Activated CD8-positive, alpha-beta T cell treated with anti-CD3 and anti-CD28 coated beads, Interleukin-2, amount 10 ng/mL, durations not matched to agents 7 days and 5 days (primary cell): ENCODE measurements around the gene RUNX3. TPM values are rescaled to one million over a fixed set of nuclear protein-coding genes. Genes with fewer than 3 reads are reported as not detected.
A peak's percentile ranks its signal among the peaks of the same experiment; 100 is the strongest.

ENCODE experiments used
- ATAC-seq: fragments of 150-1000 bp; cut with Tn5 transposase; one replicate; pipeline ENCODE4 v1.10.0; 2021; ENCODE audit warnings: moderate library complexity
- CTCF ChIA-PET: fragments of 350-600 bp; sonication (Branson Sonifier 250); formaldehyde crosslinking; loops from one replicate; lab custom pipeline; 2021; ENCODE audit warnings: antibody characterized with exemption; lab: Charles Lee
- POLR2A ChIA-PET: fragments of 350-600 bp; sonication (Branson Sonifier 250); formaldehyde crosslinking; loops from one replicate; lab custom pipeline; 2021; ENCODE audit warnings: antibody characterized with exemption; lab: Charles Lee
- DNase-seq: peaks from one replicate; pipeline ENCODE4 v3.0.0-alpha.2; 2020
- H3K27ac Mint-ChIP-seq: one replicate; pipeline ENCODE4 v1.8.0; 2021; ENCODE audit warnings: mild to moderate bottlenecking, mixed read lengths
- H3K27me3 Mint-ChIP-seq: one replicate; pipeline ENCODE4 v1.8.0; 2021; ENCODE audit warnings: low read depth, mixed read lengths
- H3K36me3 Mint-ChIP-seq: one replicate; pipeline ENCODE4 v1.8.0; 2021; ENCODE audit warnings: low read depth, mixed read lengths
- H3K4me1 Mint-ChIP-seq: one replicate; pipeline ENCODE4 v1.8.0; 2021; ENCODE audit warnings: low read depth, mixed read lengths
- H3K4me3 Mint-ChIP-seq: one replicate; pipeline ENCODE4 v1.8.0; 2021; ENCODE audit warnings: mild to moderate bottlenecking, mixed read lengths
- H3K9me3 Mint-ChIP-seq: one replicate; pipeline ENCODE4 v1.8.0; 2022; ENCODE audit warnings: mixed read lengths; ENCODE audit not compliant: insufficient read depth
- total RNA-seq, 2 experiments: library from RNA; stranded (reverse); gene quantifications; one replicate each; pipeline ENCODE4 v1.2.3, GENCODE V29; 2021

The RUNX3 gene
- total RNA-seq, 2 experiments from 2014 or later = 144 to 147 TPM

GRCh38 chr1:24865587-24865986 is 64.5 kb downstream of the RUNX3 start:
- no peak overlapping the region for H3K4me3 Mint-ChIP-seq
- H3K36me3 Mint-ChIP-seq = no peaks in the 10 kb centered on the region
- no peaks in the 10 kb centered on the region for H3K9me3 Mint-ChIP-seq
- H3K27ac Mint-ChIP-seq = no peak overlapping the region
- DNase-seq (peak; percentile 5), ATAC-seq (no peak)
- peaks cover 15% of the 10 kb centered on the region for H3K27me3 Mint-ChIP-seq
- CTCF ChIA-PET = no interaction called here
- POLR2A ChIA-PET = no interaction called here
- H3K4me1 Mint-ChIP-seq = peaks cover 2% of the 10 kb centered on the region

DNA sequence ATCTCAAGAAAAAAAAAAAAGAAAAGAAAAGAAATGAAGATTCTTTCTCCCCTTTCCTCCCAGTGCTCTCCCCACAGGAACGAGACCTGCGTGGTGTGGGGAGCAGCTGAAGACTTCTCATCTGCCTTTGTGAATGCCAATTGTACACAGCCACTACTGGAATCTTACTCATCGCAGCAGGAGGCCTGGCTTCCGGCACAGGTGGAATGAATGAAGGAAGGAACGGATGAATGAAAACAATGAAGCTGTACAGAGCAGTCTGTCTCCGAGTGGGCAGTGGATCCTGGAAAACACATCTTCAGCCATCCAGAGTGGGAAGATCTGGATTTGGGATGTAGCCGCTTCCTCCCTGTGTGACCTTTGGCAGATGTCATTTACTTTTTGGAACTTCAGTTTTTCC is 64.9 kb downstream of the RUNX3 start:
- Mint-ChIP-seq H3K4me1 (no peaks in the 10 kb centered on the region), H3K36me3 (no peaks in the 10 kb centered on the region), H3K27me3 (peaks cover 15% of the 10 kb centered on the region), H3K4me3 (no peak overlapping the region), H3K9me3 (no peaks in the 10 kb centered on the region), H3K27ac (no peak overlapping the region)
- ChIA-PET CTCF (interaction anchor here (1.5 kb wide), 1 partner anchor 16 kb away, joined by 3 read pairs; no protein-coding TSS in a partner anchor), POLR2A (no interaction called here)
- ATAC-seq (no peak), DNase-seq (peak; percentile 2)

DNA sequence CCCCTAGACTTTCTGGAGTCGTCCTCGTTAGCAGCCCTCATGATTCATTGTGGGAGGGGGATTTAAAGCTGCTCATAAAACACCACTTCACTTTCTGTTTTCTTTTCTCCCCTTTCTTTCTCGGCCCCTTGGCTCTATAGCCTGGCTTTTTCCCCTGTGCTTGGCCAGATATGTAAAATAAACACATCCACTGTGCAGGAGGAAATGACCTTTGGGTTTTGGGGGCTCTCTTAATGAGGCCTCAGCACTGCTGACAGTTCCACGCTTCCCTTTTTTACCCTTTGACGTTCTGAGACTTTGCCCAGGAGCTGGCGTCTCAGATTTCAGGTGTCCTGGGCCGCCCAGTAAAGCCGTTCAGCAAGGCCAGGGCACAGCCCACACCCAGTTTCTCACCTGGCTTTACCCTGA is 65.7 kb downstream of the RUNX3 start:
- POLR2A ChIA-PET = no interaction called here
- CTCF ChIA-PET = interaction anchor here (0.8 to 1.5 kb wide), 2 partner anchors 15 to 17 kb away, joined by 3 to 4 read pairs; no protein-coding TSS in a partner anchor

DNA sequence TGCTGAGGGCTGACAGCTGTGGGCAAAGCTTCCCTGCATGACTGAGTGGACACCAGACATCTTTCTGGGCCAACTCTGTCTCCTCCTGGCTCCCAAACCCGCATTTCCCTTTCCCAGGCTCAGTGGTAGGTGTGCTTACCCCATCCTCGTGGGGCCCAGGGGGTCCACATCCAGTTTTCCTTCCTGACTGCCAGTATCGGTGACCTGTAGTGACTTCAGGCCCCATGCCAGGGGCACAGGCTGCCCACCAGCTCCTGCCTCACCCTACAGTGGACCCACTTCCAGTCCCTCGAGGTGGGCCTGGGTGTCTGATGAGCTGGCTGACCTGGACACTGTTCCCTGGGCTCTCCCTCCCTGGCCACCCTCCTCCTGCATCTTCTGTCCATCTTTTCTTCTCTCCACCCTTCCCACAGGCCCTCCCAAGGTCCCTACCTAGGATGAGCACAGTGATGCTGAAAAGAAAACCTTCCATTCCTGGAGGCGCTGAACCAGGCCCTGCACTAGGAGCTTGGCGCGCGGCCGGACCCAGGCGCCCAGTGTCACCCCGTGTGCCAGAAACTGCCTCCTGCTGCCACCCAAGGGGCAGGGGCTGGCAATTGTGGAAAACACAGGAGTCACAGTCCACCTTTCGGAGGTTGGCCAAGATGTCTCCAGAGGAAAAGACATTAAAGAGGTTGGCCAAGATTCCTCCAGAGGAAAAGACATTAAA is 67.1 kb downstream of the RUNX3 start:
- ChIA-PET POLR2A (no interaction called here), CTCF (no interaction called here)
- peak; percentile 9 for DNase-seq
- Mint-ChIP-seq H3K4me1 (no peaks in the 10 kb centered on the region), H3K36me3 (no peaks in the 10 kb centered on the region), H3K4me3 (no peak overlapping the region), H3K27me3 (peaks cover 14% of the 10 kb centered on the region), H3K27ac (no peak overlapping the region), H3K9me3 (no peaks in the 10 kb centered on the region)
- no peak for ATAC-seq

More for the DNA sequence above, 65.7 kb downstream of the RUNX3 start:
- H3K36me3 Mint-ChIP-seq = no peaks in the 10 kb centered on the region
- ATAC-seq (no peak), DNase-seq (peak; percentile 17)
- no peaks in the 10 kb centered on the region for H3K9me3 Mint-ChIP-seq
- H3K27ac Mint-ChIP-seq = no peak overlapping the region
- no peaks in the 10 kb centered on the region for H3K4me1 Mint-ChIP-seq
- peaks cover 14% of the 10 kb centered on the region for H3K27me3 Mint-ChIP-seq
- H3K4me3 Mint-ChIP-seq = no peak overlapping the region

DNA sequence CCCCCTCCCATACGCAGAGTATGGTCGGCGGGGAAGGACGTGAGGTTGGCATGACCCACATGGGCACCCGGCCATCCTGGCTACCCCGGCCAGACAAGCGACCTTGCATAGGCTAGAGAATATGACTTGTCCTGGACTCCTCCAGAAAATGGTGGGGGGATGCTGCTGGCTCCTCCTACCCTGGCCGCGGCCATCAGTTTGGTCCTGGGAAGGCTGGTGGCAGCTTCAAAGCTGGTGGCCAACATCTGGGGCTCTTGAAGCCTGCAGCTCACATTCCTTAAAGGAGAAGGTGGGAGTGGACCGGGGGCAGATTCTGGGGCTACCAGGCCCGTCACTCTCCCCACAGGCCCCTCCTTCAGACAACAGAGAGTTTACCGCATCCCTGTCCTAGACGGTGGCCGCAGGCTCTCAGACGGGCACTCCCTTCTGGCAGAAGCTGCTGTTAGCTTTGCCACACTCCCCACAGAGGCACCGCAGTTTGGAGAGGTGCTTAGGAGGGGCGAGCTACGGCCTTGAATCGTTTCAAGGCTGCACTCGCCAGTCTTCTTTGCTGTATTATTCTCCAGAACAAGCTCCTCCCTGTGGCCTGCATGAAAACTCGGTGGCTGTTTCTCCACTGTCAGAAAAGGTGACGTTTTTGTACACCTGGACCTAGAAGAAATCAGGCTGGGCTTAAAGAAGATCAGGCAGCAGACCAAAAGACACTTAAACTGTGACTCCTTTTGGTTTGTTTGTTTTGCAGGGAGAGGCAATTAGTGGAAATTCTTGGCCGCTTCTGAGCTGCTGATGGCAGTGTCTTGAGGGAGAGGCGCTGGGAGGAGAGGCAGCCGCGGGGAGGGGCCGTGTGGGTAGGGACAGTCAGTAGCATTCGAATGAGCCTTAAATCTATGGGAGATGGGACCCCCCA is 68.0 kb downstream of the RUNX3 start:
- POLR2A ChIA-PET = no interaction called here
- no peaks in the 10 kb centered on the region for H3K9me3 Mint-ChIP-seq
- no peak overlapping the region for H3K4me3 Mint-ChIP-seq
- peak; percentile 16 for DNase-seq
- CTCF ChIA-PET = interaction anchor here (0.9 kb wide), 1 partner anchor 174 kb away, joined by 3 read pairs; no protein-coding TSS in a partner anchor
- H3K27me3 Mint-ChIP-seq = peaks cover 14% of the 10 kb centered on the region
- no peaks in the 10 kb centered on the region for H3K36me3 Mint-ChIP-seq
- no peak overlapping the region for H3K27ac Mint-ChIP-seq
- ATAC-seq = no peak
- H3K4me1 Mint-ChIP-seq = no peaks in the 10 kb centered on the region

- H3K4me1 Mint-ChIP-seq = no peaks in the 10 kb centered on the region
- DNase-seq (peak; percentile 13), ATAC-seq (no peak)
- no peaks in the 10 kb centered on the region for H3K36me3 Mint-ChIP-seq
- ChIA-PET POLR2A (no interaction called here), CTCF (no interaction called here)
- H3K27me3 Mint-ChIP-seq = peaks cover 15% of the 10 kb centered on the region
- no peak overlapping the region for H3K4me3 Mint-ChIP-seq
- H3K9me3 Mint-ChIP-seq = no peaks in the 10 kb centered on the region
- no peak overlapping the region for H3K27ac Mint-ChIP-seq
These were observed 69.2 kb downstream of the RUNX3 start for GRCh38 chr1:24860841-24861240.

GRCh38 chr1:24859063-24860010 is 70.7 kb downstream of the RUNX3 start:
- DNase-seq = peak; percentile 9
- POLR2A ChIA-PET = interaction anchor here (0.6 kb wide), 1 partner anchor 511 kb away, joined by 4 read pairs; no protein-coding TSS in a partner anchor
- ATAC-seq = no peak
- H3K27me3 Mint-ChIP-seq = peaks cover 24% of the 10 kb centered on the region
- H3K4me1 Mint-ChIP-seq = no peaks in the 10 kb centered on the region
- no peaks in the 10 kb centered on the region for H3K9me3 Mint-ChIP-seq
- CTCF ChIA-PET = interaction anchor here (1.1 to 1.2 kb wide), 2 partner anchors 11 to 29 kb away, joined by 3 read pairs; no protein-coding TSS in a partner anchor
- no peak overlapping the region for H3K27ac Mint-ChIP-seq
- H3K4me3 Mint-ChIP-seq = no peak overlapping the region
- H3K36me3 Mint-ChIP-seq = no peaks in the 10 kb centered on the region

- DNase-seq (no peak), ATAC-seq (no peak)
- H3K4me3 Mint-ChIP-seq = no peak overlapping the region
- H3K36me3 Mint-ChIP-seq = no peaks in the 10 kb centered on the region
- no peaks in the 10 kb centered on the region for H3K4me1 Mint-ChIP-seq
- CTCF ChIA-PET = no interaction called here
- H3K9me3 Mint-ChIP-seq = no peaks in the 10 kb centered on the region
- H3K27me3 Mint-ChIP-seq = peaks cover 28% of the 10 kb centered on the region
- POLR2A ChIA-PET = no interaction called here
- H3K27ac Mint-ChIP-seq = no peak overlapping the region
These were observed 71.8 kb downstream of the RUNX3 start for GRCh38 chr1:24858277-24858676.

GRCh38 chr1:24857507-24858133 is 72.5 kb downstream of the RUNX3 start:
- DNase-seq (peak; percentile 21), ATAC-seq (no peak)
- POLR2A ChIA-PET = no interaction called here
- Mint-ChIP-seq H3K27ac (no peak overlapping the region), H3K9me3 (no peaks in the 10 kb centered on the region), H3K4me3 (no peak overlapping the region), H3K27me3 (peaks cover 34% of the 10 kb centered on the region), H3K36me3 (no peaks in the 10 kb centered on the region), H3K4me1 (no peaks in the 10 kb centered on the region)
- CTCF ChIA-PET = no interaction called here

DNA sequence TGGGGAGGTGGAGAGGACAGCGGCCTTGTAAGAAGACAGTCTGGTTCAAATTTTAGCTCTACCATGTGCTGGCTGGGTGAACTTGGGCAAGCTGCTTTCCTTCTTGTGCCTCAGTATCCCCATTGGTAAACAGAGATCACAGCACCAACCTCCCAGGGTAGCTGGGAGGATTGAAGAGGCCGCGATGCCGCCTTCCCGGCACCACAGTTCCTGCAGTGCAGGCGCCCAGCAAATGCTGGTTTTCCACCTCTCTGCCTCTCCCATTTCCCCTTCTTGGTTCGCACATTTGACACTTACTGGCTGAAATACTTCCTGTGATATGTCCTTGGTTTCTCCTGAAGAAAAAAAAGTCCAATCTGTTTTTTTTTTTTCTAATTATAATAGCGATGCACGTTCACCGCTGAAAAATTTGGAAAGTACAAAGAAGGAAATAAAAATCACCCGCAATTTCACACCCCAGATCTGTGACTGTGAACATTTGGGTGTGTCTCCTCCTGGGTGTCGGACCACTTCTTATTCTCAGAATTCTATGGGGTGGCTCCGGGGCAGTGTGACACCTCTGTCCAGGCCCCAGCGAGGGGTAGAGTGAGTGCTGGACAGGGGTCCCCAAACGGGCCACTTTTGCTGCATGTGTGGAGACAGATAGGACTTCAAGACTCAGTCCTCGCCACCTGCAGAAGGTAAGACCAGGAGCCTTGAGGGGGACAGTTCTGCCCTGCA is 73.1 kb downstream of the RUNX3 start:
- H3K27me3 Mint-ChIP-seq = peaks cover 41% of the 10 kb centered on the region
- H3K27ac Mint-ChIP-seq = no peak overlapping the region
- H3K4me3 Mint-ChIP-seq = no peak overlapping the region
- H3K4me1 Mint-ChIP-seq = no peaks in the 10 kb centered on the region
- ATAC-seq (no peak), DNase-seq (peak; percentile 15)
- CTCF ChIA-PET = no interaction called here
- POLR2A ChIA-PET = no interaction called here
- H3K9me3 Mint-ChIP-seq = no peaks in the 10 kb centered on the region
- H3K36me3 Mint-ChIP-seq = no peaks in the 10 kb centered on the region
